Measurements from ENCODE around the gene C11orf68. TPM values are rescaled to one million over a fixed set of nuclear protein-coding genes. Genes with fewer than 3 reads are reported as not detected.

C11orf68 gene
- total and polyA plus RNA-seq, 9 of the 15 experiments (the other 6 are each of a cell fraction or from before 2014, with no cell fraction given): 3.6 to 35.9 (median 12.8) TPM

DNA sequence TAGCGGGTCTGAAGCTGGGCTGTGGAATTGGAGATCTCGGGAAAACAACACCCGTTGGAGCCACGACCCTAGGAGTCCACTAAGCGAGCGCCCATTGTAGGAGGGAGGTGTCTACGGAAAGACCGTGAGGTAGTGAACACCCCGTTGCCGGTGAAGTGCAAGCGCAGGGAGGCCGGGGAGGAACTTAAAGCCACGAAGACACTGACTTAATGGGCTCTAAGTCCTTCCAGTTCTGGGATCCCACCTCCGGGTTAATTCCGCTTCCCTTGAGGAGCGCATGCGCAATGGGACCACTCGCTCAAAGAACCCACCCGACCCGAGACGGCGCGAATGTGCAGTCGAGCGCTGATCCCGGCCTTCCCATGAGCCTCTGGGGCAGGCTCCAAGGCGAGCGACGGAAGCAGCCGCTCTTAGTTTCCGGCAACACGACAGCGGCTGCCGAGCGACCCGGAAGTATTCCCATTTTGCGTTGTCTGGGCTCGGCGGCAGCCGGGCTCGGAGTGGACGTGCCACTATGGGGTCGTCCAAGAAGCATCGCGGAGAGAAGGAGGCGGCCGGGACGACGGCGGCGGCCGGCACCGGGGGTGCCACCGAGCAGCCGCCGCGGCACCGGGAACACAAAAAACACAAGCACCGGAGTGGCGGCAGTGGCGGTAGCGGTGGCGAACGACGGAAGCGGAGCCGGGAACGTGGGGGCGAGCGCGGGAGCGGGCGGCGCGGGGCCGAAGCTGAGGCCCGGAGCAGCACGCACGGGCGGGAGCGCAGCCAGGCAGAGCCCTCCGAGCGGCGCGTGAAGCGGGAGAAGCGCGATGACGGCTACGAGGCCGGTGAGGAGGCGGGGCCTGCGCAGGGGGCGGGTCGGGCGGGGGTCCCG is 42.6 kb upstream of the C11orf68 start, which contains the start of gene SART1 (continued):
- TF ChIP-seq, protein P1, sequence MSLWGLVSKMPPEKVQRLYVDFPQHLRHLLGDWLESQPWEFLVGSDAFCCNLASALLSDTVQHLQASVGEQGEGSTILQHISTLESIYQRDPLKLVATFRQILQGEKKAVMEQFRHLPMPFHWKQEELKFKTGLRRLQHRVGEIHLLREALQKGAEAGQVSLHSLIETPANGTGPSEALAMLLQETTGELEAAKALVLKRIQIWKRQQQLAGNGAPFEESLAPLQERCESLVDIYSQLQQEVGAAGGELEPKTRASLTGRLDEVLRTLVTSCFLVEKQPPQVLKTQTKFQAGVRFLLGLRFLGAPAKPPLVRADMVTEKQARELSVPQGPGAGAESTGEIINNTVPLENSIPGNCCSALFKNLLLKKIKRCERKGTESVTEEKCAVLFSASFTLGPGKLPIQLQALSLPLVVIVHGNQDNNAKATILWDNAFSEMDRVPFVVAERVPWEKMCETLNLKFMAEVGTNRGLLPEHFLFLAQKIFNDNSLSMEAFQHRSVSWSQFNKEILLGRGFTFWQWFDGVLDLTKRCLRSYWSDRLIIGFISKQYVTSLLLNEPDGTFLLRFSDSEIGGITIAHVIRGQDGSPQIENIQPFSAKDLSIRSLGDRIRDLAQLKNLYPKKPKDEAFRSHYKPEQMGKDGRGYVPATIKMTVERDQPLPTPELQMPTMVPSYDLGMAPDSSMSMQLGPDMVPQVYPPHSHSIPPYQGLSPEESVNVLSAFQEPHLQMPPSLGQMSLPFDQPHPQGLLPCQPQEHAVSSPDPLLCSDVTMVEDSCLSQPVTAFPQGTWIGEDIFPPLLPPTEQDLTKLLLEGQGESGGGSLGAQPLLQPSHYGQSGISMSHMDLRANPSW (CRISPR knock-in tag; IDR thresholded peaks at IDR 0.05): 0 out of 2 replicates have a peak, but pooled peaks have one; percentile 32
- TF ChIP-seq RBM39 (optimal IDR thresholded peaks at IDR 0.05; ENCODE audit: low read depth, low read length): no peak
- no peak for TF ChIP-seq CHD4 (IDR thresholded peaks at IDR 0.05; ENCODE audit: insufficient read depth, insufficient replicate concordance, low read depth, low read length, poor library complexity, severe bottlenecking)
- TF ChIP-seq ZNF175 (CRISPR knock-in tag; IDR thresholded peaks at IDR 0.05; ENCODE audit: low read depth): 0 out of 2 replicates have a peak, but pooled peaks have one; percentile 35
- peak; percentile 61; the same call in 1 of the 2 replicates for TF ChIP-seq HLTF (IDR thresholded peaks at IDR 0.05)
- TF ChIP-seq, protein P2, sequence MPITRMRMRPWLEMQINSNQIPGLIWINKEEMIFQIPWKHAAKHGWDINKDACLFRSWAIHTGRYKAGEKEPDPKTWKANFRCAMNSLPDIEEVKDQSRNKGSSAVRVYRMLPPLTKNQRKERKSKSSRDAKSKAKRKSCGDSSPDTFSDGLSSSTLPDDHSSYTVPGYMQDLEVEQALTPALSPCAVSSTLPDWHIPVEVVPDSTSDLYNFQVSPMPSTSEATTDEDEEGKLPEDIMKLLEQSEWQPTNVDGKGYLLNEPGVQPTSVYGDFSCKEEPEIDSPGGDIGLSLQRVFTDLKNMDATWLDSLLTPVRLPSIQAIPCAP (CRISPR knock-in tag; IDR thresholded peaks at IDR 0.05; ENCODE audit: borderline replicate concordance): no peak
- TF ChIP-seq FOXK2 (conservative IDR thresholded peaks at IDR 0.05 in 1 of 2, IDR thresholded peaks at IDR 0.05 in 1 of 2; ENCODE audit: low read depth in 2 of 2): peak; percentile 99 to 100
- no peak for TF ChIP-seq NFXL1 (CRISPR knock-in tag; IDR thresholded peaks at IDR 0.05)
- TF ChIP-seq, protein P3, sequence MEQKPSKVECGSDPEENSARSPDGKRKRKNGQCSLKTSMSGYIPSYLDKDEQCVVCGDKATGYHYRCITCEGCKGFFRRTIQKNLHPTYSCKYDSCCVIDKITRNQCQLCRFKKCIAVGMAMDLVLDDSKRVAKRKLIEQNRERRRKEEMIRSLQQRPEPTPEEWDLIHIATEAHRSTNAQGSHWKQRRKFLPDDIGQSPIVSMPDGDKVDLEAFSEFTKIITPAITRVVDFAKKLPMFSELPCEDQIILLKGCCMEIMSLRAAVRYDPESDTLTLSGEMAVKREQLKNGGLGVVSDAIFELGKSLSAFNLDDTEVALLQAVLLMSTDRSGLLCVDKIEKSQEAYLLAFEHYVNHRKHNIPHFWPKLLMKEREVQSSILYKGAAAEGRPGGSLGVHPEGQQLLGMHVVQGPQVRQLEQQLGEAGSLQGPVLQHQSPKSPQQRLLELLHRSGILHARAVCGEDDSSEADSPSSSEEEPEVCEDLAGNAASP (IDR thresholded peaks at IDR 0.05): no peak
- no peak; the same call in 1 of the 2 replicates for TF ChIP-seq XRCC5 (IDR thresholded peaks at IDR 0.05; ENCODE audit: low read depth, low read length)
- TF ChIP-seq, protein P4, sequence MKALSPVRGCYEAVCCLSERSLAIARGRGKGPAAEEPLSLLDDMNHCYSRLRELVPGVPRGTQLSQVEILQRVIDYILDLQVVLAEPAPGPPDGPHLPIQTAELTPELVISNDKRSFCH (CRISPR knock-in tag; IDR thresholded peaks at IDR 0.05): no peak
- TF ChIP-seq, protein P4 (tag; IDR thresholded peaks at IDR 0.05): no peak; the same call in 1 of the 2 replicates
- TF ChIP-seq SAFB2 (IDR thresholded peaks at IDR 0.05; ENCODE audit: borderline replicate concordance, low read depth, low read length, severe bottlenecking): no peak
- no peak for TF ChIP-seq ZNF551 (CRISPR knock-in tag; IDR thresholded peaks at IDR 0.05)
- TF ChIP-seq, protein P5, sequence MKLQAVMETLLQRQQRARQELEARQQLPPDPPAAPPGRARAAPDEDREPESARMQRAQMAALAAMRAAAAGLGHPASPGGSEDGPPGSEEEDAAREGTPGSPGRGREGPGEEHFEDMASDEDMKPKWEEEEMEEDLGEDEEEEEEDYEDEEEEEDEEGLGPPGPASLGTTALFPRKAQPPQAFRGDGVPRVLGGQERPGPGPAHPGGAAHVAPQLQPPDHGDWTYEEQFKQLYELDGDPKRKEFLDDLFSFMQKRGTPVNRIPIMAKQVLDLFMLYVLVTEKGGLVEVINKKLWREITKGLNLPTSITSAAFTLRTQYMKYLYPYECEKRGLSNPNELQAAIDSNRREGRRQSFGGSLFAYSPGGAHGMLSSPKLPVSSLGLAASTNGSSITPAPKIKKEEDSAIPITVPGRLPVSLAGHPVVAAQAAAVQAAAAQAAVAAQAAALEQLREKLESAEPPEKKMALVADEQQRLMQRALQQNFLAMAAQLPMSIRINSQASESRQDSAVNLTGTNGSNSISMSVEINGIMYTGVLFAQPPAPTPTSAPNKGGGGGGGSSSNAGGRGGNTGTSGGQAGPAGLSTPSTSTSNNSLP (IDR thresholded peaks at IDR 0.05; ENCODE audit: borderline replicate concordance, low read depth, low read length): no peak
- TF ChIP-seq TGIF2 (CRISPR knock-in tag; IDR thresholded peaks at IDR 0.05): peak; percentile 83
- TF ChIP-seq ZNF239 (CRISPR knock-in tag; IDR thresholded peaks at IDR 0.05): no peak
- TF ChIP-seq SP1 (CRISPR knock-in tag; IDR thresholded peaks at IDR 0.05): peak; percentile 76
- no peak for TF ChIP-seq POLR3A (IDR thresholded peaks at IDR 0.05; ENCODE audit: borderline replicate concordance, extremely low read depth, insufficient read depth, insufficient read length)
